ENCODE data around the gene HCN2. TPM values are rescaled to one million over a fixed set of nuclear protein-coding genes. Genes with fewer than 3 reads are reported as not detected.
A peak's percentile ranks its signal among the peaks of the same experiment; 100 is the strongest.

HCN2 gene
- total RNA-seq, 1 donor from 2014 or later = 0.84 TPM

GRCh38 chr19:608155-609003 is 18.7 kb downstream of the HCN2 start:
- H3K36me3 Mint-ChIP-seq (ENCODE audit: low read depth) = no peaks in the 10 kb centered on the region

GRCh38 chr19:609004-609346 is 19.3 kb downstream of the HCN2 start:
- no peak for TF ChIP-seq CTCF (conservative IDR thresholded peaks at IDR 0.05)
- H3K4me1 Mint-ChIP-seq = peaks cover 6% of the 10 kb centered on the region
- H3K27me3 Mint-ChIP-seq (ENCODE audit: low read depth) = no peaks in the 10 kb centered on the region
- no peak for DNase-seq (ENCODE audit: low read depth, low spot score)
- no peak overlapping the region for H3K27ac Mint-ChIP-seq (ENCODE audit: unreplicated experiment)
- H3K36me3 Mint-ChIP-seq (ENCODE audit: low read depth) = no peaks in the 10 kb centered on the region
- H3K4me3 Mint-ChIP-seq = no peak overlapping the region
- H3K9me3 Mint-ChIP-seq = no peaks in the 10 kb centered on the region

More at GRCh38 chr19:608155-609003, 18.7 kb downstream of the HCN2 start:
- Mint-ChIP-seq H3K4me1 (peaks cover 6% of the 10 kb centered on the region), H3K4me3 (no peak overlapping the region), H3K27ac (ENCODE audit: unreplicated experiment) (no peak overlapping the region), H3K9me3 (no peaks in the 10 kb centered on the region), H3K27me3 (ENCODE audit: low read depth) (no peaks in the 10 kb centered on the region)
- no peak for DNase-seq (ENCODE audit: low read depth, low spot score)
- no peak for TF ChIP-seq CTCF (conservative IDR thresholded peaks at IDR 0.05)

GRCh38 chr19:610071-610800 is 20.6 kb downstream of the HCN2 start:
- Mint-ChIP-seq H3K36me3 (ENCODE audit: low read depth) (peaks cover 3% of the 10 kb centered on the region), H3K27ac (ENCODE audit: unreplicated experiment) (no peak overlapping the region), H3K4me3 (no peak overlapping the region), H3K9me3 (no peaks in the 10 kb centered on the region), H3K4me1 (peaks cover 6% of the 10 kb centered on the region), H3K27me3 (ENCODE audit: low read depth) (no peaks in the 10 kb centered on the region)
- no peak for TF ChIP-seq CTCF (conservative IDR thresholded peaks at IDR 0.05)
- DNase-seq (ENCODE audit: low read depth, low spot score) = no peak

GRCh38 chr19:610801-611480 is 21.3 kb downstream of the HCN2 start:
- Mint-ChIP-seq H3K4me3 (peak overlapping the region; percentile 9), H3K9me3 (no peaks in the 10 kb centered on the region), H3K4me1 (peaks cover 6% of the 10 kb centered on the region), H3K27ac (ENCODE audit: unreplicated experiment) (peak overlapping the region; percentile 82), H3K36me3 (ENCODE audit: low read depth) (peaks cover 6% of the 10 kb centered on the region), H3K27me3 (ENCODE audit: low read depth) (no peaks in the 10 kb centered on the region)
- DNase-seq (ENCODE audit: low read depth, low spot score) = no peak
- no peak for TF ChIP-seq CTCF (conservative IDR thresholded peaks at IDR 0.05)

- H3K4me3 Mint-ChIP-seq = no peak overlapping the region
- H3K4me1 Mint-ChIP-seq = peaks cover 6% of the 10 kb centered on the region
- no peaks in the 10 kb centered on the region for H3K9me3 Mint-ChIP-seq
- no peaks in the 10 kb centered on the region for H3K27me3 Mint-ChIP-seq (ENCODE audit: low read depth)
- DNase-seq (ENCODE audit: low read depth, low spot score) = no peak
- peaks cover 6% of the 10 kb centered on the region for H3K36me3 Mint-ChIP-seq (ENCODE audit: low read depth)
- no peak for TF ChIP-seq CTCF (conservative IDR thresholded peaks at IDR 0.05)
- no peak overlapping the region for H3K27ac Mint-ChIP-seq (ENCODE audit: unreplicated experiment)
Measured at GRCh38 chr19:611481-611868, 21.8 kb downstream of the HCN2 start.

All from neural crest cell (in vitro differentiated cells).